HepG2 (cell line): ENCODE measurements around the gene B4GALT2. TPM values are rescaled to one million over a fixed set of nuclear protein-coding genes. Genes with fewer than 3 reads are reported as not detected.
A peak's percentile ranks its signal among the peaks of the same experiment; 100 is the strongest.

Experiments used
- CCDC6 ChIP-seq: sonication (generic); formaldehyde crosslinking; IDR thresholded peaks from 2 replicates; pipeline ENCODE4 v1.8.1; 2022; ENCODE audit warnings: mild to moderate bottlenecking, missing genetic modification reagents, moderate library complexity
- CENPT ChIP-seq: sonication (generic); formaldehyde crosslinking; IDR thresholded peaks from 2 replicates; pipeline ENCODE4 v1.8.0; 2022; ENCODE audit warnings: low read depth, mild to moderate bottlenecking, moderate library complexity, missing genetic modification reagents
- DBP ChIP-seq: sonication (generic); formaldehyde crosslinking; IDR thresholded peaks from 2 replicates; pipeline ENCODE4 v1.4.0; 2020; ENCODE audit warnings: missing genetic modification reagents; ENCODE audit errors: not compliant biosample characterization
- HNF1B ChIP-seq: sonication (generic); formaldehyde crosslinking; IDR thresholded peaks from 2 replicates; pipeline ENCODE4 v1.5.1; 2020; ENCODE audit warnings: mild to moderate bottlenecking, moderate library complexity, missing genetic modification reagents
- LCORL ChIP-seq, 2 experiments: fragments of 450-650 bp in 1 of 2; sonication (generic) in 1 of 2; formaldehyde crosslinking in 1 of 2; IDR thresholded peaks; 2 replicates each; pipeline versions ENCODE4 v1.5.0 to v1.6.1; 2017 to 2020; ENCODE audit warnings: antibody characterized with exemption in 1 of 2, missing genetic modification reagents in 1 of 2
- ZBTB3 ChIP-seq: sonication (generic); formaldehyde crosslinking; IDR thresholded peaks from 2 replicates; pipeline ENCODE4 v1.4.0; 2020; ENCODE audit warnings: low read depth, mild to moderate bottlenecking, moderate library complexity, missing genetic modification reagents, borderline replicate concordance
- ZBTB40 ChIP-seq, 2 experiments: fragments of 450-650 bp in 1 of 2; sonication (generic) in 1 of 2; formaldehyde crosslinking in 1 of 2; IDR thresholded peaks; 2 replicates each; pipeline versions ENCODE4 v1.6.1 to v1.8.0; 2016 to 2022; ENCODE audit warnings: antibody characterized with exemption in 1 of 2, mild to moderate bottlenecking in 1 of 2, missing genetic modification reagents in 1 of 2
- ZBTB8A ChIP-seq: sonication (generic); formaldehyde crosslinking; IDR thresholded peaks from 2 replicates; pipeline ENCODE4 v1.4.0; 2020; ENCODE audit warnings: mild to moderate bottlenecking, low read depth, missing genetic modification reagents, borderline replicate concordance
- ZNF543 ChIP-seq: sonication (generic); formaldehyde crosslinking; IDR thresholded peaks from 2 replicates; pipeline ENCODE4 v1.4.0; 2020; ENCODE audit warnings: mild to moderate bottlenecking, missing genetic modification reagents
- ZNF713 ChIP-seq: sonication (generic); formaldehyde crosslinking; IDR thresholded peaks from 2 replicates; pipeline ENCODE4 v1.4.0; 2020; ENCODE audit warnings: mild to moderate bottlenecking, missing genetic modification reagents
- polyA plus RNA-seq, 8 experiments: library from polyadenylated mRNA; depleted of rRNA in 3 of 8; stranded (reverse) in 7 of 8; unstranded in 1 of 8; fragments of >200 nt; fragmentation: Illumina TruSeq in 4 of 8; extraction: Trizol in 4 of 8; gene quantifications; 2 replicates each; pipeline versions ENCODE4 v1.2.1 to v1.2.3, GENCODE V29; 2011 to 2016; ENCODE audit warnings: low read depth in 4 of 8, missing spikeins in 1 of 8, mixed read lengths in 1 of 8; ENCODE audit not compliant: insufficient read depth in 1 of 8
- total RNA-seq, 5 experiments: library from RNA; depleted of rRNA; stranded (reverse); fragments of >200 nt; fragmentation: Illumina TruSeq; extraction: Trizol; gene quantifications; 2 replicates each; pipeline ENCODE4 v1.2.3, GENCODE V29; 2016; ENCODE audit warnings: low read depth in 1 of 5

Gene B4GALT2
- total and polyA plus RNA-seq, 2 of the 13 experiments (the other 11 are each of a cell fraction or from before 2014, with no cell fraction given), result 41.9 to 78.0 TPM

GRCh38 chr1:44029260-44029910 lies 50.4 kb downstream of the B4GALT2 start (continued):
- TF ChIP-seq CENPT (CRISPR knock-in tag) (0 out of 2 replicates have a peak, but pooled peaks have one; percentile 27), DBP (no peak), ZBTB40 (IDR thresholded peaks at IDR 0.05) (no peak), ZBTB40 (CRISPR knock-in tag; IDR thresholded peaks at IDR 0.05) (0 out of 2 replicates have a peak, but pooled peaks have one; percentile 29), ZBTB8A (CRISPR knock-in tag) (peak; percentile 4; the same call in 1 of the 2 replicates), ZBTB3 (CRISPR knock-in tag) (no peak), ZNF543 (CRISPR knock-in tag) (no peak), LCORL (IDR thresholded peaks at IDR 0.05) (no peak), LCORL (CRISPR knock-in tag; IDR thresholded peaks at IDR 0.05) (peak; percentile 64; the same call in 1 of the 2 replicates), CCDC6 (peak; percentile 45), HNF1B (CRISPR knock-in tag) (peak; percentile 45; the same call in 1 of the 2 replicates), ZNF713 (CRISPR knock-in tag) (no peak)
